Stimulated activated CD8-positive, alpha-beta memory T cell treated with anti-CD3 and anti-CD28 coated beads, Interleukin-7, amount 100 ng/mL, for 48 hours (primary cell): ENCODE data around the gene SEMA6D.

ENCODE experiments used
- DNase-seq, 2 donors: peaks; one replicate each; pipeline ENCODE4 v3.0.0-alpha.2; 2020; ENCODE audit warnings: low read depth in 1 of 2; ENCODE audit errors: extremely low read depth in 1 of 2

The SEMA6D gene

GRCh38 chr15:47717036-47717612 lies at the start of gene SEMA6D:
Gene SEMA6D (plus strand): TSS chr15:47717505. CDS start chr15:47759799, 42,294 bp downstream.
- no peak for DNase-seq

DNA sequence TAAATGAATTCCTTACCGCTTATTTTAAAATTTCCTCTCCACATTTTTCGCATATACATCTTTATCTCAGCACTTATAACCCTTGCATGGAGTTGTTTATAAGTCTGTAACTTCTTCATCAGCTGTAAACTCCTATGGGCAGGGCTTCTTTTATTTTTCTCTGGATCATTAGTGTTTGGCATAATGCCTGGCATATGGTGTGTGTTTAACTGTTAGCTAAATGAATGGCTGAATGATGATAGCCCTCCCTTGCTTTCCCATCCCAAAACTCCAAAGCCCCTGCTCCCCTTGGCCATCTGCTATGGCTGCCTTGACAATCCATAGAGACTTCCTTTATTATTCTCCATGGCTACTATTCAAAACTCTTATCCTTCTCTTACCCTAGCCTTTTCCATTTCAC lies 48.1 kb upstream of the SEMA6D start:
- no peak for DNase-seq

DNA sequence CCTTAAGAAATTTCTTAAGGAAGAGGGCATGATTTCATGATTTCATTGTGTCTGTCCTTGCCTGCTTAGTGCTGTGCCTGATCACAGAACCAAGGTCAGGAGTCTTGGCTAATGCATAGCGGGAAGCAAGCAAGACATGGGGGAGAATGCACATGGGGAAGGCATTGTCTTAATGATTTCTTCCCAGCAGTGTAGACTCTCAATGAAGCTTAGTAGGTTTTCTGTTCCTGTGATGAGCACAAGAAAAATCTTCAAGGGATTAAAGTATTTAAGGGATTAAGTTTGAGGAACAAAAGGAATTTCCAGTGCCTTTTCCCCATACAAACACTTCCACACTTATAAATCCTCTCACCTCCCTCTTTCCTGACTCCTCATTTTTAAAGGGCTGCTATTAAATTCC lies 46.9 kb upstream of the SEMA6D start:
- no peak for DNase-seq

- DNase-seq = no peak
These were observed 44.0 kb upstream of the SEMA6D start for GRCh38 chr15:47673232-47673761.

DNA sequence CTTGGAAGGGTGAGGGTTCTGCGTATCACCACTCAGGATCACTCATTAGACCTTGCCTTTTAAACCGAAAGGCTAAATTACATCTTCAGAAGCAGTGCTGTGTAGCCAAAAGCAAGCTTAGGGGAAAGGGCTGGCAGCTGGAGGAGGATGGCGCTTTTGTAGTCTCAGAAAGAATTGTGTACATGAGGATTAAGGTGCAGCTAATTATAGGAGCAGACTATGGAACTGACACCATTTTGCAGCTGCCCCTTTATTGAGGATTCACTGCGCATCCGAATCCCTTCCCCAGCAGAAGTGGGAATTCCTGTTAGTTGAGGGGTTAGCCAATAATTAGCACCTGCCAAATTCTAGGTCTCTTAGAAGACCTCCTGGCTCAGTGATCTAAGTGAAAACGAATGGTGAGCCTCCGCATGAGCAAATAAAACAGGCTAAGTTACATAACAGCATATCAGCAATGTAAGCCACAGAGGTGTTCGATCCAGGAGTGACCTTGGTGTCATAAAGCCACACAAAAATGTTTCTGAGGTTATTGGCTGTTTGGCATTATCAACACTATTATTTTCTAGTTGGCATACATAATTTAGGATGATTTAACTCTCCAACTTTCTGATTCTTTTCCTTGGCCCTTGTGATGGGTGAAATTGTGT lies 42.6 kb upstream of the SEMA6D start:
- DNase-seq = no peak

DNA sequence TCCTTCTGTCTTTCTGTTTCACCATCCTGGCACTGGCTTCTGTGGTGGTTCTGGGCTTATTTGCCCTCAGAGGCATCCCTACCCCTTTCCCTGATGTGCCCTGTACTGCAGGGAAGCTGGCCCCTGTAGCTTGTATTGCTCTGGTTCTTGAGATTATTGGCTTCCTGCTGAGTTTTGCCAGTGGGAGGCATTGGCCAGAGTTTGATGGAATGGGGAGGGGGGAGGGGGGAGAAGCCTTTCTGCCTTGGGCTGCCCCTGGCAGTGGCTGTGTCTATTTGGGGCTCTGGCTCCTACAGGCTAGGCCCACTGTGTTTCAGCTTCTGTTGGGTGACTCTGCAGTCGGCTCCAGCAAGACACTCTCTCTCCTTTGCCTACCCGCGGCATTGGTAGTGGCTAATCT lies 41.6 kb upstream of the SEMA6D start:
- DNase-seq = no peak

GRCh38 chr15:47678040-47678439 lies 39.3 kb upstream of the SEMA6D start:
- no peak for DNase-seq

DNA sequence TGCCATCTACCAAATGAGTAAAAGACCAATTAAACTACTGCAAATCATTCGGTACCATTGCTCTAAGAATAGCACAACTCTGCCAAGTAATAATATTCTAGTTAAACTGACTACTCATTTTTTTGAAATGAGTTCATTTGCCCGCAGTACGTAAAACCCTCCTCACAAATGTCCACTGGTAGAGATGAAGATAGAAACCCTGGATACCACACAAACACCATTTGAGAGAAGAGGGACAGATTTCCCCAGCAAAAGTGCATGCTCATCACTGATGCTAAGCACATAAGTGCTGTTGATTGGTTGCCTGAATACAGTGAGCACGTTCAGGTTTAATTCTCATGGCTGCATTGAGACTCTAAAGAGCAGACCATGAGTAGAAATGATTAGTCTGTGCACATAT lies 34.6 kb upstream of the SEMA6D start:
- no peak for DNase-seq

- DNase-seq = no peak
These were observed 32.0 kb upstream of the SEMA6D start for GRCh38 chr15:47685141-47685870.

DNA sequence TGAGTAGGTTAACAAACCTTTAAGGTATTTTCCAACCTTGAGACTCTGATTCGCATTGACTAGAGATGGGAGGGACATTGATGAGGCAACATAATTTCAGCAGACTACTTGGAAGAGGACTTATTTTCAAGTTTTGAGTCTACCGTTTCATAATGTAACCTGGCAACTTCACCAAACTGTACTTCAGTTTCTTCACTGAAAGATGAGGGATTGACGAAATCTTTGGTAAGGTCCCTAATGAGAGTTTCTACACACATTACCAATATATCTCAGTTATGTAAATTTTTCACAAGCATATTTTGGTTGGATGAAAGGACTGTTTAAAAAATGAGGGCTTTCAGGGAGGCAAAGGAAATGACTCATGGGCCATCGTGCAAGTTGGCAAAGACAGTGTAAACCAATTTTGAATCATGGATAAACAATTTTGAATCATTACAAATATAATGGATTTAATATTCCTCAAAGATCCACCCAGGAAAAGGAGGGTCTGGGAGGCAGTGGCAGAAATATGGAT lies 28.7 kb upstream of the SEMA6D start:
- DNase-seq = no peak

- DNase-seq = no peak
These were observed 27.6 kb upstream of the SEMA6D start for GRCh38 chr15:47689660-47690059.

DNA sequence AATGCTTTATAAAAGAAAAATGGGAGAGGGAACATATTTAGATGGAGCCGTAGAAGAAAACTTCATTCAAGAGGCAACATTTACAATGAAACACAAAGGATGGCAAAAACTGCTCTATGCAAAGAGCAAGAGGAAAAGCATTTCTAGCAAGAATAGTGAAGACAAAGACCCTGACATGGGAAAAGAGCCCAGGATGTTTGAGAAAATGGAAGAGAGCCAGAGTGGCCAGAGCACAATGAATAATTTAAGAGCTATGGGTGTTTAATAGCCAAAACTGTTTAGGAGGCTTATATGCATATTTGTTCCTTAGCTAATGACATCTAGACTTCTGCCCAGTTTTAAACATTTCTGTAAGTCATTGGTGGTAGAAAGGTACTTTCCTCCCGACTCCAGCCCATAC lies 25.4 kb upstream of the SEMA6D start:
- DNase-seq = no peak

GRCh38 chr15:47696351-47696750 lies 21.0 kb upstream of the SEMA6D start:
- DNase-seq = no peak

- no peak for DNase-seq
These were observed 11.9 kb upstream of the SEMA6D start for GRCh38 chr15:47705281-47705997.

DNA sequence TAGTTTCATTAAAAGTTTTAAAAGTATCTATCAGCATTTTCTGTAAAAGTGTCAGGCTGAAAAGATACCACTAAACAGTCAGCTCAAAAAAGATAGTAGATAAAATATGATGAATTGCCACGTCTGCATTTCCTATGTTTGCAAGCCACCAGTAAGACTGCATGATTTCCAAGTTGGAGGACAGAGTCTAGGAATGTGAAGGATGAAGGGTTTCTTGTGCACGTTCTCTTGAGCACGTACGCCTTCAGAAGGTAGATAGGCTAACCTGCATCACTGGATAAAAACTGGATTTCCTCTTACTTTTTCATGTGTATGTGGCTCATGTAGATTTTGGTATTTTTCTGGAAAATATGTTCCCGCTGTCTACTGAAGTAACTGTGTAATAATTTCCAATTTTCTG lies 9.9 kb upstream of the SEMA6D start:
- DNase-seq = no peak

GRCh38 chr15:47708161-47708980 lies 8.9 kb upstream of the SEMA6D start:
- no peak for DNase-seq

GRCh38 chr15:47711655-47712054 lies 5.7 kb upstream of the SEMA6D start:
- DNase-seq = no peak

DNA sequence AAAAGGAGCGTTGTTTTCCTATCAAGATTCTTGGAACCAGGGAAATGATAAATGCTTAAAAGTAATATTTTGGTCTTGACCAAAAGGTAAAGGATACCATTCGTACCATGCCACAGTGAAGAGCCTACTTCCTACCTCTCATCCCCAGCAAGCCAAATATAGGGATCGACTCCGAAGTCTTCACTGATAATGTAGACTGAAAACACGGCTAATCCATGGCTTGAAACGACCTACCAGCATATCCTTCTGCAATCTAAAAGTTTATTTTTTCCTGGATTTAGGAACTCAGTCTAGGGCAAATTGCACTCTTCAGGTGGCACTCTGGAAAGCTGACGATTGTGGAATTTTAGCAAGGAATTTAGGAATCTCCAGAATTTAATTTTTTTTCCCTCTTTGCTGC lies 1.9 kb upstream of the SEMA6D start:
- DNase-seq = no peak

DNA sequence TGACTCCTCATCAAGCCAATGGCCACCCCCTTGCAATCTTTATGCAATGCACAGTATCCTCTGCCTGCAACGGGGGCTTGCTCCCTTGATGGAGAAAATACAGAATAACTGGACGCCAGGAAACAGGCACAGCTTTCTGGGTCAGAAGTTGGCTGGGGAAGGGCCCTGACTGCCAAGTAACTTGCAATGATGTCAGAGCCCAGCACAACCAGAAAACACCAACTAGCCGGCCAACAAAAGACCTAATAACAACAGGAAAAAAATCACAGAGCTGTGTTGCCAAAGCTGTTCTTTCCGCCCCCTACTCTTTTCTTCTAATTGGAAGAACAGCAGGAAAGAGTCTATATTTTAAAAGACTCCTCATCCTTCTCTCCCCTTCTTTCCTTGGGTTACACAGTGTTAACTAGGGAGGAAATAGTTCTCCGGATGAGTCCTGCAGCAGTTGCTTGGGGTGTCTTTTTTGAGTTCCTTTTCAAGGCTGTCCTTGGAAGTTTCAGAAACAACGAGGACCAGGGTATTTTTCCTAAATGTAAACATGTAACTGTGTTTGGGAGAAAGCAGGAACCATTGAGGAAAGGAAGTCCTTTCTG lies 1.4 kb upstream of the SEMA6D start:
- no peak for DNase-seq

DNA sequence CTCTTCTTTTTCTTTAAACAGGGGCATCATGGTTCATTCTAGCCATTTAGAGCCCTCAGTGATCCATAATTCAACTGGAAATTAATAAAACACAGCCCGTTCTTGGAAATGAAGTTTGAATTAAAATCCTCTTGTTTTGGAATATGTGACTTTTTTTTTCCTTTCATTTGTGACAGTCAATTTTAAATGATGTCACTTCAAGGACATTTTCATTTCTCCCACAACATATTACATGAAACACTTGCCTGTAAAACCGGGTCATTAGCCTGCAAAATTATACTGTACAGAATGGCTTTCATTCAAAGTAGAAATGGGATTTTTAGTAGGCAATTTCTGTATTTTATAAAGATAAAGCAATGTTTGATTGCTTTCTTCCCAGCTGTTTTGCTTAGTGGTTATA lies 789 bp upstream of the SEMA6D start:
- DNase-seq = no peak
